Panc1 (cell line): Measurements from ENCODE around the gene PITPNB. TPM values are rescaled to one million over a fixed set of nuclear protein-coding genes. Genes with fewer than 3 reads are reported as not detected.

ENCODE experiments used
- ATAC-seq: fragments of 200-7000 bp; cut with Tn5 transposase; 2 replicates; pipeline ENCODE4 v1.9.1; 2020; ENCODE audit warnings: mild to moderate bottlenecking, moderate library complexity
- BruUV-seq: library from RNA; stranded (reverse); fragments of 400-500 nt; replicated peaks from 2 replicates; lab custom pipeline; 2021; lab: Mats Ljungman, UMichigan
- CTCF ChIA-PET: fragments of 300-600 bp; sonication (Branson Sonifier 250); formaldehyde crosslinking; loops from one replicate; lab custom pipeline; 2022; ENCODE audit warnings: antibody characterized with exemption; lab: Charles Lee
- POLR2A ChIA-PET: fragments of 300-600 bp; sonication (Branson Sonifier 250); formaldehyde crosslinking; loops from one replicate; lab custom pipeline; 2022; ENCODE audit warnings: antibody characterized with exemption; lab: Charles Lee
- DNase-seq: peaks from one replicate; pipeline ENCODE4 v3.0.0-alpha.2; 2010; ENCODE audit warnings: low read depth, low spot score
- H3K27ac ChIP-seq: 2 replicates; pipeline ENCODE4 v1.5.1; 2011; ENCODE audit warnings: mild to moderate bottlenecking, low read length, inconsistent platforms
- H3K27me3 ChIP-seq: fragments of 200-500 bp; sonication (Bioruptor generic); 2 replicates; pipeline ENCODE4 v1.6.0; 2014; ENCODE audit warnings: low read length, inconsistent platforms; ENCODE audit not compliant: control insufficient read depth, insufficient read depth
- H3K36me3 ChIP-seq: fragments of 200-500 bp; sonication (Bioruptor generic); 2 replicates; pipeline ENCODE4 v1.5.1; 2014; ENCODE audit warnings: inconsistent platforms, mild to moderate bottlenecking, low read length, moderate library complexity; ENCODE audit not compliant: control insufficient read depth, insufficient read depth
- H3K4me1 ChIP-seq: 2 replicates; pipeline ENCODE4 v1.5.1; 2011; ENCODE audit warnings: inconsistent platforms, mild to moderate bottlenecking, low read length, moderate library complexity; ENCODE audit not compliant: control insufficient read depth, insufficient read depth
- H3K4me3 ChIP-seq, 2 experiments: 2 replicates each; pipeline ENCODE4 v1.5.1; 2011 to 2012; ENCODE audit warnings: low read depth in 2 of 2, low read length in 2 of 2, mild to moderate bottlenecking in 2 of 2, inconsistent platforms in 1 of 2, moderate library complexity in 1 of 2
- H3K9me3 ChIP-seq: fragments of 200-500 bp; sonication (Bioruptor generic); 2 replicates; pipeline ENCODE4 v1.5.1; 2014; ENCODE audit warnings: low read depth, mild to moderate bottlenecking, inconsistent platforms, low read length, moderate library complexity; ENCODE audit not compliant: control insufficient read depth, insufficient read depth
- POLR2AphosphoS5 ChIP-seq: IDR thresholded peaks from 2 replicates; pipeline ENCODE4 v1.6.1; 2012; ENCODE audit warnings: mild to moderate bottlenecking, low read depth, low read length, moderate library complexity
- SIN3A ChIP-seq: IDR thresholded peaks from 2 replicates; pipeline ENCODE4 v1.6.1; 2012; ENCODE audit warnings: low read depth, mild to moderate bottlenecking, low read length, moderate library complexity, borderline replicate concordance; ENCODE audit not compliant: insufficient read depth
- TCF7L2 ChIP-seq: IDR thresholded peaks from 2 replicates; pipeline ENCODE4 v1.6.1; 2011; ENCODE audit warnings: mild to moderate bottlenecking, low read depth, low read length, inconsistent platforms
- in situ Hi-C: cut with HindIII; loops from 2 replicates; pipeline ENCODE4 v1.10.0; 2016; ENCODE audit warnings: low sequenced_read_pairs, low pct_unique_long_range_greater_than_20kb
- intact Hi-C: fragments of 100-400 bp; cut with micrococcal nuclease; formaldehyde crosslinking; loops from one replicate; pipeline ENCODE4 v1.10.0; 2022; ENCODE audit not compliant: unreplicated experiment
- total RNA-seq: library from RNA; stranded (reverse); gene quantifications from one replicate; pipeline ENCODE4 v1.2.1, GENCODE V29; 2021; ENCODE audit not compliant: unreplicated experiment
- TF ChIP-seq, protein P1 (sequence below): fragments of 450-650 bp; IDR thresholded peaks from 2 replicates; pipeline ENCODE4 v1.5.1; 2017; ENCODE audit warnings: mild to moderate bottlenecking
- TF ChIP-seq, protein P2 (sequence below), 2 experiments: IDR thresholded peaks; 2 replicates each; pipeline ENCODE4 v1.6.1; 2011 to 2012; ENCODE audit warnings: low read depth in 2 of 2, control low read depth in 1 of 2, low read length in 1 of 2, mild to moderate bottlenecking in 1 of 2, moderate library complexity in 1 of 2; ENCODE audit not compliant: insufficient read depth in 1 of 2

Gene PITPNB
- total RNA-seq, 1 experiment from 2014 or later: 67.0 TPM

DNA sequence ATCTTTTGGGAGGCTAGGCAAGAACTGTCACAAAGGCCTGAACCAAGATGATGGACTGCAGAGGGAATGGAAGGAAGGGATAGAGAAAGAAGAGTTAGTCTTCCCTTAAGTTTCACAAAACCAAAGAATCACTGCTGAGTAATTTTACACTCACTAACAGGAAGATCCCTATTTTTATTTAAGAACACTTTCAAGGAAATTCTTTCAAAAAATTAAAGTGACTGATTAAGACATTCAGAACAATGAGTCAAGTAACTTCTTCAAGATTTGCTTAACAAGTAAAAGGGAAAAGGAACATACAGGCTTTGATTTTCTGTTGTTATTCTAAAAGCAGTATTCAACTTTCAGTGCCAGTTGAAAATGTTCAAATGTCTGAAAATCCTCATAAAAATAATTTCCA lies 3.1 kb downstream of the PITPNB start:
- no peak for ATAC-seq
- H3K4me1 ChIP-seq: peaks cover 32% of the 10 kb centered on the region
- intact Hi-C loops: no loop called here

DNA sequence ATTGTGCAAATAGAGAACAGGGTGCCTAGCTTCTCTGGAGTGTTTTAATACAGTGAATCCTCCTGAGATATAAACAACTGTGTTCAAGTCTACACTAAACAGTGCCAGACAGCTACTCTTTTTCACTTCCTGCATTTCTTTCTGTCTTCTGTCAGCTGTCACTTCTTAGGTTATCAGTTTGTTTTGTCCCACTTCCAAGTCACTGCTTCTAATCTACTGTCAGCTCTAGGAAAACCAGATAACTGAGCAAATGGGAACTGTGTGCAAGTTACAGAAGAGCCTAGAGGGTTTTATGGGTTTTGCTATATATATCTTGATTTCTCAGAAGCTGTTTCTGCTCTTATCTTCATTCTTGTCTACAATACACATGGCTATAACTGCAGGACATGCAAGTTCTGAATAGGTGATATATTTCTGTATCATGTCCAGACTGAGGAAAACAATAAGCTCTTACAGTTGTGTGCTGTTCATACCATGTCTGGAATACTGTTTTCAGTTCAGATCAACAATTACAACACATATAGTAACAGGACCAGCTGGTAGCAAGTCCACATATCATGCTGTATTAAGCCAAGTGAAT lies 5.8 kb downstream of the PITPNB start:
- H3K9me3 ChIP-seq: no peaks in the 10 kb centered on the region
- DNase-seq (no peak), ATAC-seq (no peak)
- H3K4me1 ChIP-seq: peaks cover 23% of the 10 kb centered on the region
- H3K36me3 ChIP-seq: peaks cover 11% of the 10 kb centered on the region
- in situ Hi-C loops (no loop called here), intact Hi-C loops (no loop called here)
- ChIA-PET POLR2A (no interaction called here), CTCF (interaction anchor here (0.6 kb wide), 1 partner anchor 27 kb away, joined by 3 read pairs; no protein-coding TSS in a partner anchor)
- H3K27me3 ChIP-seq: no peaks in the 10 kb centered on the region
- TF ChIP-seq TCF7L2 (no peak), SIN3A (no peak), POLR2AphosphoS5 (no peak)
- TF ChIP-seq, protein P1, sequence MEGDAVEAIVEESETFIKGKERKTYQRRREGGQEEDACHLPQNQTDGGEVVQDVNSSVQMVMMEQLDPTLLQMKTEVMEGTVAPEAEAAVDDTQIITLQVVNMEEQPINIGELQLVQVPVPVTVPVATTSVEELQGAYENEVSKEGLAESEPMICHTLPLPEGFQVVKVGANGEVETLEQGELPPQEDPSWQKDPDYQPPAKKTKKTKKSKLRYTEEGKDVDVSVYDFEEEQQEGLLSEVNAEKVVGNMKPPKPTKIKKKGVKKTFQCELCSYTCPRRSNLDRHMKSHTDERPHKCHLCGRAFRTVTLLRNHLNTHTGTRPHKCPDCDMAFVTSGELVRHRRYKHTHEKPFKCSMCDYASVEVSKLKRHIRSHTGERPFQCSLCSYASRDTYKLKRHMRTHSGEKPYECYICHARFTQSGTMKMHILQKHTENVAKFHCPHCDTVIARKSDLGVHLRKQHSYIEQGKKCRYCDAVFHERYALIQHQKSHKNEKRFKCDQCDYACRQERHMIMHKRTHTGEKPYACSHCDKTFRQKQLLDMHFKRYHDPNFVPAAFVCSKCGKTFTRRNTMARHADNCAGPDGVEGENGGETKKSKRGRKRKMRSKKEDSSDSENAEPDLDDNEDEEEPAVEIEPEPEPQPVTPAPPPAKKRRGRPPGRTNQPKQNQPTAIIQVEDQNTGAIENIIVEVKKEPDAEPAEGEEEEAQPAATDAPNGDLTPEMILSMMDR: no peak
- TF ChIP-seq, protein P2, sequence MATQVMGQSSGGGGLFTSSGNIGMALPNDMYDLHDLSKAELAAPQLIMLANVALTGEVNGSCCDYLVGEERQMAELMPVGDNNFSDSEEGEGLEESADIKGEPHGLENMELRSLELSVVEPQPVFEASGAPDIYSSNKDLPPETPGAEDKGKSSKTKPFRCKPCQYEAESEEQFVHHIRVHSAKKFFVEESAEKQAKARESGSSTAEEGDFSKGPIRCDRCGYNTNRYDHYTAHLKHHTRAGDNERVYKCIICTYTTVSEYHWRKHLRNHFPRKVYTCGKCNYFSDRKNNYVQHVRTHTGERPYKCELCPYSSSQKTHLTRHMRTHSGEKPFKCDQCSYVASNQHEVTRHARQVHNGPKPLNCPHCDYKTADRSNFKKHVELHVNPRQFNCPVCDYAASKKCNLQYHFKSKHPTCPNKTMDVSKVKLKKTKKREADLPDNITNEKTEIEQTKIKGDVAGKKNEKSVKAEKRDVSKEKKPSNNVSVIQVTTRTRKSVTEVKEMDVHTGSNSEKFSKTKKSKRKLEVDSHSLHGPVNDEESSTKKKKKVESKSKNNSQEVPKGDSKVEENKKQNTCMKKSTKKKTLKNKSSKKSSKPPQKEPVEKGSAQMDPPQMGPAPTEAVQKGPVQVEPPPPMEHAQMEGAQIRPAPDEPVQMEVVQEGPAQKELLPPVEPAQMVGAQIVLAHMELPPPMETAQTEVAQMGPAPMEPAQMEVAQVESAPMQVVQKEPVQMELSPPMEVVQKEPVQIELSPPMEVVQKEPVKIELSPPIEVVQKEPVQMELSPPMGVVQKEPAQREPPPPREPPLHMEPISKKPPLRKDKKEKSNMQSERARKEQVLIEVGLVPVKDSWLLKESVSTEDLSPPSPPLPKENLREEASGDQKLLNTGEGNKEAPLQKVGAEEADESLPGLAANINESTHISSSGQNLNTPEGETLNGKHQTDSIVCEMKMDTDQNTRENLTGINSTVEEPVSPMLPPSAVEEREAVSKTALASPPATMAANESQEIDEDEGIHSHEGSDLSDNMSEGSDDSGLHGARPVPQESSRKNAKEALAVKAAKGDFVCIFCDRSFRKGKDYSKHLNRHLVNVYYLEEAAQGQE (IDR thresholded peaks at IDR 0.05; ENCODE audit: insufficient read depth in 1 of 2, low read depth in 2 of 2, low read length in 1 of 2): no peak
- no TSS peak for BruUV-seq
- H3K4me3 ChIP-seq: no peak overlapping the region
- no peak overlapping the region for H3K27ac ChIP-seq

More for the DNA sequence above, 3.1 kb downstream of the PITPNB start:
- Histone ChIP-seq H3K36me3 (peaks cover 10% of the 10 kb centered on the region), H3K4me3 (no peak overlapping the region), H3K27me3 (no peaks in the 10 kb centered on the region), H3K9me3 (no peaks in the 10 kb centered on the region), H3K27ac (no peak overlapping the region)
- DNase-seq: no peak
- no TSS peak for BruUV-seq
- in situ Hi-C loops: no loop called here
- POLR2A ChIA-PET: no interaction called here
- CTCF ChIA-PET: no interaction called here
- TF ChIP-seq SIN3A: no peak

DNA sequence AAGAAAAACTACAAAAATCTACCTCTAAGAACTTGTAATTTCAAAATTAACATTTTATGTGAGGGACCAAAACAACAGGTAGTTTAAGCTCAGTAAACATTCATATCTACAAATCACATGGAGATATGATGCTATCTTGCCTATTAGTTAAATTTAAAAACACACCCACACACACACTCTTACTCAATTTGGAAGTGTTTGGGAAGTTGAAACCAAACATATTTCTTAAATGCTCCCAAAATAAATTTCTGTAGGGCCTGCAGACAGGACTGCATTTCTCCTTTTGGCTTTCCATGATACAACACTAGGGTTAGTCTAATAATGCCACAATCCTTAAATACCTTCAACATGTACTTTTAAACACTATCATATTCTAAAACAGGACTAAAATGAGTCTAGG lies 7.0 kb downstream of the PITPNB start:
- ChIA-PET POLR2A (no interaction called here), CTCF (no interaction called here)
- no TSS peak for BruUV-seq
- in situ Hi-C loops (no loop called here), intact Hi-C loops (no loop called here)
- no peak overlapping the region for H3K27ac ChIP-seq
- no peak for DNase-seq
- ATAC-seq: no peak
- H3K9me3 ChIP-seq: no peaks in the 10 kb centered on the region
- no peak overlapping the region for H3K4me3 ChIP-seq
- H3K36me3 ChIP-seq: peaks cover 13% of the 10 kb centered on the region; the same call in 1 of the 2 replicates
- H3K4me1 ChIP-seq: peaks cover 14% of the 10 kb centered on the region; the same call in 1 of the 2 replicates
- no peaks in the 10 kb centered on the region for H3K27me3 ChIP-seq
- TF ChIP-seq, protein P1: no peak
- TF ChIP-seq POLR2AphosphoS5 (no peak), TCF7L2 (no peak), SIN3A (no peak)
- TF ChIP-seq, protein P2 (IDR thresholded peaks at IDR 0.05; ENCODE audit: insufficient read depth in 1 of 2, low read depth in 2 of 2, low read length in 1 of 2): no peak
